Endothelial cell of umbilical vein (primary cell): ENCODE data around the gene PRR36.

Experiments
- EZH2 ChIP-seq: IDR thresholded peaks from 2 replicates; pipeline ENCODE4 v1.6.1; 2012; ENCODE audit warnings: borderline replicate concordance, low read depth, mild to moderate bottlenecking, moderate library complexity, low read length, inconsistent platforms; ENCODE audit not compliant: severe bottlenecking
- FOS ChIP-seq: IDR thresholded peaks from 2 replicates; pipeline ENCODE4 v1.6.1; 2011; ENCODE audit warnings: mild to moderate bottlenecking, low read length, moderate library complexity, borderline replicate concordance; ENCODE audit not compliant: insufficient read depth
- GATA2 ChIP-seq: IDR thresholded peaks from 2 replicates; pipeline ENCODE4 v1.7.0; 2011; ENCODE audit warnings: low read depth, mild to moderate bottlenecking, moderate library complexity, mixed read lengths, low read length; ENCODE audit not compliant: insufficient read length, insufficient read depth
- POLR2A ChIP-seq: IDR thresholded peaks from 2 replicates; pipeline ENCODE4 v1.6.1; 2012; ENCODE audit warnings: low read depth, mild to moderate bottlenecking, control low read depth, low read length
- TF ChIP-seq, protein P1 (sequence below), 2 donors: IDR thresholded peaks; 1 replicate in 1 of 2; 2 replicates in 1 of 2; pipeline ENCODE4 v1.5.1; 2011; ENCODE audit warnings: low read length in 2 of 2, mild to moderate bottlenecking in 2 of 2, moderate library complexity in 2 of 2, control low read depth in 1 of 2, inconsistent platforms in 1 of 2, low read depth in 1 of 2; ENCODE audit not compliant: insufficient read depth in 1 of 2; ENCODE audit errors: extremely low read depth in 1 of 2
- TF ChIP-seq, protein P2 (sequence below): IDR thresholded peaks from 2 replicates; pipeline ENCODE4 v1.6.1; 2011; ENCODE audit not compliant: insufficient read depth, insufficient read length

DNA sequence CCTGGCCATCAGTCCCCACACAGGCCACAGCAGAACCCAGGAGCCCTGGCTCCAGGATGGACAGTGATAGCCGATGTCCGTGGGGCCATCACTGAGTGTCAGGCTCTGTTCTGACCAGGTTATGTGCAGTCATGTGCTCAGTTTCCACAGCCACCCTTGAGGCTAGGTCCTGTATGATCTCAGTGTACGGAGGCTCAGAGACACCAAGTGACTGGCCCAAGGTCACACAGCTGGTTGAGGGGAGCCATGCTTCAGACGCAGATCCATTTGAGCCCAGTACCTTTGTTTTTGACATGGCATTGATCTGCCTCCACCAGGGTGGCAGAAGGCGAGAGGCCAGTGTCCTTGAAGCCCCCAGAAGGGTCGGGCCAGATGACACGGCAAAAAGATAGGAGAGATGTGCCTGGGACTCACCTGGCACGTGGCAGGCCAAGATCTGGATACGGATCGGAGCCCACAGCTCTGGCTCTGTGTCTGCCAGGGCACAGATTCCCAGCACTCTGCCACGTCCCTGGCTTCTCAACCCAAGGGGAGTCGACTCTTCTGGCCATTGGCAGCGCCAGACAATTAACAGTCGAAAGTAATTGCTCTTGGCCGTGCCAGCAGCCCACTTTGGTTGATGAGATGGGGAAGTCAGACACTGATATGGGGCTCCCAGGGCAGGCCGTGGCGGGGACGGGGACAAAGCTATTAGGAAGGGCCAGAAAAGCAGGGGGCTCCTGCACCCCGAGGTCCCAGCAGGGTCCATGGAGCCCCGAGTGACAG lies 28.6 kb downstream of the PRR36 start:
- TF ChIP-seq, protein P1, sequence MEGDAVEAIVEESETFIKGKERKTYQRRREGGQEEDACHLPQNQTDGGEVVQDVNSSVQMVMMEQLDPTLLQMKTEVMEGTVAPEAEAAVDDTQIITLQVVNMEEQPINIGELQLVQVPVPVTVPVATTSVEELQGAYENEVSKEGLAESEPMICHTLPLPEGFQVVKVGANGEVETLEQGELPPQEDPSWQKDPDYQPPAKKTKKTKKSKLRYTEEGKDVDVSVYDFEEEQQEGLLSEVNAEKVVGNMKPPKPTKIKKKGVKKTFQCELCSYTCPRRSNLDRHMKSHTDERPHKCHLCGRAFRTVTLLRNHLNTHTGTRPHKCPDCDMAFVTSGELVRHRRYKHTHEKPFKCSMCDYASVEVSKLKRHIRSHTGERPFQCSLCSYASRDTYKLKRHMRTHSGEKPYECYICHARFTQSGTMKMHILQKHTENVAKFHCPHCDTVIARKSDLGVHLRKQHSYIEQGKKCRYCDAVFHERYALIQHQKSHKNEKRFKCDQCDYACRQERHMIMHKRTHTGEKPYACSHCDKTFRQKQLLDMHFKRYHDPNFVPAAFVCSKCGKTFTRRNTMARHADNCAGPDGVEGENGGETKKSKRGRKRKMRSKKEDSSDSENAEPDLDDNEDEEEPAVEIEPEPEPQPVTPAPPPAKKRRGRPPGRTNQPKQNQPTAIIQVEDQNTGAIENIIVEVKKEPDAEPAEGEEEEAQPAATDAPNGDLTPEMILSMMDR (IDR thresholded peaks at IDR 0.05; ENCODE audit: extremely low read depth in 1 of 2, insufficient read depth in 1 of 2, low read depth in 1 of 2, low read length in 2 of 2) = no peak
- TF ChIP-seq GATA2 = no peak
- TF ChIP-seq, protein P2, sequence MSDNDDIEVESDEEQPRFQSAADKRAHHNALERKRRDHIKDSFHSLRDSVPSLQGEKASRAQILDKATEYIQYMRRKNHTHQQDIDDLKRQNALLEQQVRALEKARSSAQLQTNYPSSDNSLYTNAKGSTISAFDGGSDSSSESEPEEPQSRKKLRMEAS = no peak
- TF ChIP-seq EZH2 = no peak
- TF ChIP-seq FOS = no peak
- TF ChIP-seq POLR2A = no peak
